ENCODE results near the gene UNC5C. TPM values are rescaled to one million over a fixed set of nuclear protein-coding genes. Genes with fewer than 3 reads are reported as not detected.

The UNC5C gene
- polyA plus RNA-seq, 1 of the 3 experiments (the other 2 are of a cell fraction): 3.3 TPM

DNA sequence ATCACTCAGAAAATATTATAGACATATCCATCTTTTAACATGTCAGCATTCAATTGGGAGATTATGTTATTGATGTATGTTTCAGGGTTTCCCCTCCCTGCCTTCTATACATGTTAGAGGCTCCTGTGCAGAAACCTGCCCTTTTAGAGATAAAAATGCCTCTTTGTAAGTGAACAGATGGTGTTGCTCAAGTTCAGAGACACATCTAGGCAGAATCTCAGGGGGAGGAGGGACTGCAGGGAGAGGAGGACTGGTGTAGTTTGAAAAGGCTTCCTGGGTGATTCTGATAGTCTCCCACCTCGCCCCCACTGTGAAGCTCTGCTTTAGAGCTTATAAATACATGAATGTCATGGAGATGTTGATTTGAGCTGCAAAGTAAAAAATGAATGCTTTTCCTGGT, 12.0 kb upstream of the UNC5C start:
- H3F3A ChIP-seq (replicated peaks; ENCODE audit: insufficient read depth): no peaks in the 10 kb centered on the region
- no peak overlapping the region for H3K9ac ChIP-seq
- no peaks in the 10 kb centered on the region for H3K27me3 ChIP-seq (ENCODE audit: insufficient read depth)
- ChIA-PET CTCF (interaction anchor here (0.9 to 1.2 kb wide), 3 partner anchors 11 to 51 kb away, joined by 3 to 4 read pairs (median 3); no protein-coding TSS in a partner anchor), POLR2A (no interaction called here)
- no peaks in the 10 kb centered on the region for H3K9me2 ChIP-seq
- no peaks in the 10 kb centered on the region for H4K20me1 ChIP-seq (ENCODE audit: insufficient read depth)
- no peak overlapping the region for H2AFZ ChIP-seq (ENCODE audit: low read depth)
- DNase-seq: no peak
- no peak overlapping the region for H3K4me3 ChIP-seq (ENCODE audit: low read depth in 2 of 2, low read length in 1 of 2)
- H3K9me3 ChIP-seq: no peaks in the 10 kb centered on the region
- TF ChIP-seq RAD21 (IDR thresholded peaks at IDR 0.05; ENCODE audit: low read length) (0 out of 2 replicates have a peak, but pooled peaks have one; percentile 16), RCOR1 (IDR thresholded peaks at IDR 0.05; ENCODE audit: low read length) (no peak), GATA2 (CRISPR knock-in tag; IDR thresholded peaks at IDR 0.05) (0 out of 2 replicates have a peak, but pooled peaks have one; percentile 25)
- TF ChIP-seq, protein P1, sequence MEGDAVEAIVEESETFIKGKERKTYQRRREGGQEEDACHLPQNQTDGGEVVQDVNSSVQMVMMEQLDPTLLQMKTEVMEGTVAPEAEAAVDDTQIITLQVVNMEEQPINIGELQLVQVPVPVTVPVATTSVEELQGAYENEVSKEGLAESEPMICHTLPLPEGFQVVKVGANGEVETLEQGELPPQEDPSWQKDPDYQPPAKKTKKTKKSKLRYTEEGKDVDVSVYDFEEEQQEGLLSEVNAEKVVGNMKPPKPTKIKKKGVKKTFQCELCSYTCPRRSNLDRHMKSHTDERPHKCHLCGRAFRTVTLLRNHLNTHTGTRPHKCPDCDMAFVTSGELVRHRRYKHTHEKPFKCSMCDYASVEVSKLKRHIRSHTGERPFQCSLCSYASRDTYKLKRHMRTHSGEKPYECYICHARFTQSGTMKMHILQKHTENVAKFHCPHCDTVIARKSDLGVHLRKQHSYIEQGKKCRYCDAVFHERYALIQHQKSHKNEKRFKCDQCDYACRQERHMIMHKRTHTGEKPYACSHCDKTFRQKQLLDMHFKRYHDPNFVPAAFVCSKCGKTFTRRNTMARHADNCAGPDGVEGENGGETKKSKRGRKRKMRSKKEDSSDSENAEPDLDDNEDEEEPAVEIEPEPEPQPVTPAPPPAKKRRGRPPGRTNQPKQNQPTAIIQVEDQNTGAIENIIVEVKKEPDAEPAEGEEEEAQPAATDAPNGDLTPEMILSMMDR (IDR thresholded peaks at IDR 0.05): no peak
- peaks cover 0 to 5% of the 10 kb centered on the region in 2 experiments; a peak in 1 of 4 replicates for H3K4me1 ChIP-seq (ENCODE audit: control insufficient read depth in 1 of 2, insufficient read depth in 2 of 2, low read depth in 1 of 2, low read length in 1 of 2)
- no peak overlapping the region; a peak in 1 of 4 replicates for H3K27ac ChIP-seq (ENCODE audit: low read depth in 2 of 2, low read length in 1 of 2)
- H3K36me3 ChIP-seq (replicated peaks in 1 of 2; ENCODE audit: control insufficient read depth in 1 of 2, insufficient read depth in 2 of 2, low read length in 1 of 2): no peaks in the 10 kb centered on the region
- no peak overlapping the region for H3K4me2 ChIP-seq
- WGBS (ENCODE audit: low lambda C conversion rate): 64% methylated on average over 1 of the region's 1 CpG
- no peaks in the 10 kb centered on the region for H3K79me2 ChIP-seq (ENCODE audit: insufficient read depth)

DNA sequence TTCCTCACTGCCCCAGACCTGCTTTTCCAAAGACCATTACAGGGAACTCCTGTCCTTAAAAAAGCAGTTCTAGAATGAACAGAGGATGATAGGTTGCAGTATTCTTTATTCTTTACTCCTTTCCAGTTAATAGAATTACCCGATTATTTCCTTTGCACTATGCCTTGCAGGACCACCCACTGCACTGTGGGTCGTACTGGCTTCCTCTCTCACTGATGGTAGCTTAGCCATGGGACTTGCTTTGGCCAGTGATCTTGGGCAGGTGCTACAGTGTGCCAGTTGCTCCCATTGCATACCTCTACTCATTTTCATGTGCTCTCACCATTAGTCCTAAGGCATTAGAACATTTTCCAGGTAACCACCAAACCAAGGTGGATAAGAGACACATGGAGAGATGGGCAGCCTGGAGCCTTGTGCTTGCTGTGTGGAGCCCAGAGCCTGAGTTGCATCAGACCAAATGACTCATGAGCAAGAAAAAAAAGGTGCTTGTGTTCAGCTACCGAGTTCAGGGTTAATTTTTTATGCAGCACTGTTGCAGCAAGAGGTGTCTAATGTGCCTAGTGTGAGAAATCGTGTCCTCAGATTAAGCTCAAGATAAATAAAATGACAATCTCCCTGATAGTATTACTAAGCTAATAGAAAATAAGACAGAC, 7.6 kb upstream of the UNC5C start:
- H3K4me1 ChIP-seq (ENCODE audit: control insufficient read depth in 1 of 2, insufficient read depth in 2 of 2, low read depth in 1 of 2, low read length in 1 of 2): peaks cover 0 to 13% of the 10 kb centered on the region in 2 experiments; a peak in 3 of 4 replicates
- 63% methylated on average over 4 of the region's 4 CpGs for WGBS (ENCODE audit: low lambda C conversion rate)
- H3K36me3 ChIP-seq (replicated peaks in 1 of 2; ENCODE audit: control insufficient read depth in 1 of 2, insufficient read depth in 2 of 2, low read length in 1 of 2): no peaks in the 10 kb centered on the region
- ChIA-PET POLR2A (no interaction called here), CTCF (no interaction called here)
- H3K9ac ChIP-seq: no peak overlapping the region
- no peaks in the 10 kb centered on the region for H3F3A ChIP-seq (replicated peaks; ENCODE audit: insufficient read depth)
- no peak overlapping the region for H3K4me3 ChIP-seq (ENCODE audit: low read depth in 2 of 2, low read length in 1 of 2)
- H2AFZ ChIP-seq (ENCODE audit: low read depth): no peak overlapping the region
- no peak for TF ChIP-seq MEF2A (IDR thresholded peaks at IDR 0.05; ENCODE audit: borderline replicate concordance, low read depth)
- 0 out of 2 replicates have a peak, but pooled peaks have one; percentile 9 for TF ChIP-seq FOSL2 (IDR thresholded peaks at IDR 0.05; ENCODE audit: borderline replicate concordance, low read depth)
- TF ChIP-seq NRF1 (IDR thresholded peaks at IDR 0.05; ENCODE audit: low read depth, low read length): no peak
- no peak for TF ChIP-seq FOXM1 (IDR thresholded peaks at IDR 0.05; ENCODE audit: low read depth)
- H3K27me3 ChIP-seq (ENCODE audit: insufficient read depth): no peaks in the 10 kb centered on the region
- no peak for DNase-seq
- H3K27ac ChIP-seq (ENCODE audit: low read depth in 2 of 2, low read length in 1 of 2): no peak overlapping the region
- H3K9me3 ChIP-seq: no peaks in the 10 kb centered on the region
- no peaks in the 10 kb centered on the region for H3K9me2 ChIP-seq
- no peaks in the 10 kb centered on the region for H4K20me1 ChIP-seq (ENCODE audit: insufficient read depth)
- H3K79me2 ChIP-seq (ENCODE audit: insufficient read depth): no peaks in the 10 kb centered on the region
- H3K4me2 ChIP-seq: no peak overlapping the region
